Trophoblast cell (in vitro differentiated cells and primary cell): ENCODE data around the gene SACS.

Experiments used
- DNase-seq, 2 donors: peaks; one replicate each; pipeline ENCODE4 v3.0.0-alpha.2; 2016
- H2AFZ ChIP-seq: 2 replicates; pipeline ENCODE4 v1.6.1; 2013; ENCODE audit warnings: low read length, moderate library complexity, mild to moderate bottlenecking; ENCODE audit not compliant: insufficient read depth, poor library complexity
- H2AK5ac ChIP-seq: 2 replicates; pipeline ENCODE4 v1.6.1; 2013; ENCODE audit warnings: mild to moderate bottlenecking, low read length
- H2BK120ac ChIP-seq: 2 replicates; pipeline ENCODE4 v1.6.1; 2013; ENCODE audit warnings: low read length, mild to moderate bottlenecking, moderate library complexity; ENCODE audit not compliant: insufficient read depth, poor library complexity
- H2BK12ac ChIP-seq: 2 replicates; pipeline ENCODE4 v1.6.1; 2013; ENCODE audit warnings: mild to moderate bottlenecking, low read length, moderate library complexity
- H2BK5ac ChIP-seq: 2 replicates; pipeline ENCODE4 v1.6.1; 2013; ENCODE audit warnings: low read length, low read depth, moderate library complexity, mild to moderate bottlenecking; ENCODE audit not compliant: poor library complexity
- H3K14ac ChIP-seq: 2 replicates; pipeline ENCODE4 v1.6.1; 2013; ENCODE audit warnings: mild to moderate bottlenecking, low read length
- H3K18ac ChIP-seq: 2 replicates; pipeline ENCODE4 v1.6.1; 2013; ENCODE audit warnings: mild to moderate bottlenecking, low read length
- H3K23ac ChIP-seq: 2 replicates; pipeline ENCODE4 v1.6.1; 2013; ENCODE audit warnings: low read length
- H3K27ac ChIP-seq: 2 replicates; pipeline ENCODE4 v1.5.1; 2013; ENCODE audit warnings: low read depth, mild to moderate bottlenecking, inconsistent platforms, low read length, moderate library complexity
- H3K27me3 ChIP-seq: 2 replicates; pipeline ENCODE4 v1.6.1; 2013; ENCODE audit warnings: inconsistent platforms, mild to moderate bottlenecking, low read length, moderate library complexity; ENCODE audit not compliant: insufficient read depth
- H3K36me3 ChIP-seq, 2 experiments: 1 replicate in 1 of 2; 2 replicates in 1 of 2; pipeline ENCODE4 v1.6.1; 2013; ENCODE audit warnings: low read length in 2 of 2, mild to moderate bottlenecking in 2 of 2, moderate library complexity in 1 of 2; ENCODE audit not compliant: insufficient read depth in 2 of 2, control insufficient read depth in 1 of 2
- H3K4ac ChIP-seq: 2 replicates; pipeline ENCODE4 v1.6.1; 2013; ENCODE audit warnings: low read depth, mild to moderate bottlenecking, low read length, moderate library complexity
- H3K4me1 ChIP-seq, 2 experiments: 1 replicate in 1 of 2; 2 replicates in 1 of 2; pipeline ENCODE4 v1.6.1; 2013; ENCODE audit warnings: low read length in 2 of 2, mild to moderate bottlenecking in 2 of 2, moderate library complexity in 1 of 2; ENCODE audit not compliant: insufficient read depth in 2 of 2, control insufficient read depth in 1 of 2
- H3K4me2 ChIP-seq: 2 replicates; pipeline ENCODE4 v1.6.1; 2013; ENCODE audit warnings: inconsistent platforms, mild to moderate bottlenecking, low read length, moderate library complexity
- H3K4me3 ChIP-seq: 2 replicates; pipeline ENCODE4 v1.5.1; 2013; ENCODE audit warnings: mild to moderate bottlenecking, low read depth, low read length, inconsistent platforms
- H3K79me1 ChIP-seq: one replicate; pipeline ENCODE4 v1.6.1; 2013; ENCODE audit warnings: low read length
- H3K79me2 ChIP-seq: 2 replicates; pipeline ENCODE4 v1.6.1; 2013; ENCODE audit warnings: low read length, mild to moderate bottlenecking; ENCODE audit not compliant: control insufficient read depth, insufficient read depth, poor library complexity
- H3K9ac ChIP-seq: 2 replicates; pipeline ENCODE4 v1.6.1; 2013; ENCODE audit warnings: mild to moderate bottlenecking, low read length
- H3K9me3 ChIP-seq: 2 replicates; pipeline ENCODE4 v1.6.1; 2013; ENCODE audit warnings: low read depth, mild to moderate bottlenecking, control low read depth, inconsistent platforms, low read length; ENCODE audit not compliant: insufficient read depth
- H4K12ac ChIP-seq: 2 replicates; pipeline ENCODE4 v1.6.1; 2013; ENCODE audit warnings: low read depth, mild to moderate bottlenecking, low read length, moderate library complexity
- H4K8ac ChIP-seq: 2 replicates; pipeline ENCODE4 v1.6.1; 2013; ENCODE audit warnings: low read depth, mild to moderate bottlenecking, low read length, moderate library complexity
- H4K91ac ChIP-seq: one replicate; pipeline ENCODE4 v1.6.1; 2013; ENCODE audit warnings: low read depth, mild to moderate bottlenecking, low read length, moderate library complexity
- WGBS: extraction: QIAGEN DNeasy Blood & Tissue Kit; methylation state at CpG from one replicate; pipeline ENCODE4 v1.1.7; 2013; ENCODE audit warnings: missing lambda C conversion rate; ENCODE audit not compliant: insufficient read length, insufficient coverage; ENCODE audit errors: extremely low coverage; 5-methylcytosine and 5-hydroxymethylcytosine counted together

SACS gene

DNA sequence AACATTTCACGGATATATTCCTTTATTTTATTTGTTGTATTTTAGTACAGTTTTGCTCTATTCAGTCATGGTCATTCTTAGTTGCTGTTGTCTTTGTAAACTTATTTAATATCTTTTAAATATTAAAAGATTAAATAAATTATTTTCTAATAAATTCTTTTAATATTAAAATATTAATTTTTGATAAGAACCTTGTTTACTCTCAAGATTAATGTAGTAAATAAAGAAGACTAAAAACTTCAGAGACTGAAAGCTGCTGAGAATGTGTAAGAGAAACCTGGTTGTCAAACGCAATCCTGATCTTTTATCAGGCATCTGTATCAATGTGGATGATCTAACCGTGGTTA, 34.4 kb upstream of the SACS start:
- H3K79me2 ChIP-seq = no peaks in the 10 kb centered on the region
- H3K4me3 ChIP-seq = no peak overlapping the region
- peaks cover 10 to 20% of the 10 kb centered on the region in 2 experiments for H3K4me1 ChIP-seq
- no peaks in the 10 kb centered on the region for H3K27me3 ChIP-seq
- no peak overlapping the region for H4K8ac ChIP-seq
- no peak overlapping the region for H3K4ac ChIP-seq
- no peak overlapping the region for H3K18ac ChIP-seq
- no peak overlapping the region for H3K9ac ChIP-seq
- H2BK5ac ChIP-seq = no peak overlapping the region
- peak overlapping the region; percentile 72 for H3K27ac ChIP-seq
- no CpG with 5 or more reads among the region's 3 CpGs for WGBS
- DNase-seq = no peak
- no peak overlapping the region for H3K4me2 ChIP-seq
- no peak overlapping the region for H2AFZ ChIP-seq
- no peaks in the 10 kb centered on the region for H3K36me3 ChIP-seq
- H3K79me1 ChIP-seq = peaks cover 14% of the 10 kb centered on the region
- H2AK5ac ChIP-seq = no peak overlapping the region
- H2BK120ac ChIP-seq = peak overlapping the region; percentile 1
- no peak overlapping the region for H3K14ac ChIP-seq
- no peak overlapping the region for H4K91ac ChIP-seq
- no peak overlapping the region for H2BK12ac ChIP-seq
- H4K12ac ChIP-seq = no peak overlapping the region
- H3K23ac ChIP-seq = no peak overlapping the region
- no peaks in the 10 kb centered on the region for H3K9me3 ChIP-seq

DNA sequence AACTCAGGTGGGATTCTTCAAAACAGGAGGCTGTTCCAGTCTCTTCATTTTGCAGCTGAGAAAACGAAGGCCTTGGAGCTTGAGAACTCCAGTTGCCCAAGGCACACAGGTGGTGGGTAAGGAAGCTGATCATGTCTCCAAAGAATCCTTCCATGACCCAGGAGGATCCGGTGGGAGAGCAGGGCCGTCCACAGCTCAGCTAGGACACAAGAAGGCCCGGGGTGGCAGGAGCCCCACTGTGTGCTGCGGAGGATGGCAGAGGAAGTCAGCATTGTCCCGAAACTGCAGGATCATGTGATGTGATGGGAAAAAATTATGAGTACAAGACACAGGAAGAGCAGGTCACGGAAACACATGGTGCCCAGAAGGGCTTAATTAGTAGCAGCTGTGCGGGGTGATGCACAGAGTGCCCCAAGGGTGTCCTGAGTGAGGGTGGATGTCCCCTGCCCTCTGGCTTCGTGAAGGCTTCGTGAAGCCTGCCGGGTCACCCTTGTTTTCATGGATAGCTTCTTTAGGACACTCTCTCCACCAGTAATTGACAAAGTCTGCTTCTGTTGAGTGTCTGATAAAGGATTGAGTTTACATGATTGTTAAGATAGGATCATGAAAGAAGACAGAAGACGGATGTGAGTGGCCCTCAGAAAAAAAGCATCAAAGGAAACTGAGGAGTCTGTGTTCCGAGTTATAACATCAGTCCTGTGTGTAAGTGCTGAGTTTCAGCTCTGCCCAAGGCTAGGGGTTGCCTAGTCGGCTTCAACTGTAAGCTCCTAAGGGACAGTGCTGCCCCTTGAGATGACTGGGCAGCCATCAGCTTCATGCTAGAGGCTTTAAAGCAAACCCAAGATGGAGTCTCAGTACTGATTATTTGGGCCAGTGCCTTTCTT, 33.8 kb upstream of the SACS start:
- H3K18ac ChIP-seq = peak overlapping the region; percentile 53
- H2AK5ac ChIP-seq = peak overlapping the region; percentile 4
- peak overlapping the region; percentile 23 for H2BK5ac ChIP-seq
- no peaks in the 10 kb centered on the region for H3K79me2 ChIP-seq
- peak overlapping the region; percentile 20 for H4K8ac ChIP-seq
- H3K23ac ChIP-seq = no peak overlapping the region
- peak overlapping the region; percentile 73 for H3K14ac ChIP-seq
- no peak overlapping the region for H3K4me3 ChIP-seq
- H3K4me2 ChIP-seq = no peak overlapping the region
- no peaks in the 10 kb centered on the region for H3K36me3 ChIP-seq
- DNase-seq = no peak
- peak overlapping the region; percentile 92 for H4K91ac ChIP-seq
- WGBS = no CpG with 5 or more reads among the region's 14 CpGs
- H4K12ac ChIP-seq = no peak overlapping the region
- peaks cover 10 to 20% of the 10 kb centered on the region in 2 experiments for H3K4me1 ChIP-seq
- peak overlapping the region; percentile 3 for H3K4ac ChIP-seq
- H2AFZ ChIP-seq = peak overlapping the region; percentile 32
- no peaks in the 10 kb centered on the region for H3K9me3 ChIP-seq
- no peak overlapping the region for H3K9ac ChIP-seq
- peaks cover 14% of the 10 kb centered on the region for H3K79me1 ChIP-seq
- peak overlapping the region; percentile 57 for H2BK120ac ChIP-seq
- no peaks in the 10 kb centered on the region for H3K27me3 ChIP-seq
- peak overlapping the region; percentile 72 for H3K27ac ChIP-seq
- H2BK12ac ChIP-seq = peak overlapping the region; percentile 80

DNA sequence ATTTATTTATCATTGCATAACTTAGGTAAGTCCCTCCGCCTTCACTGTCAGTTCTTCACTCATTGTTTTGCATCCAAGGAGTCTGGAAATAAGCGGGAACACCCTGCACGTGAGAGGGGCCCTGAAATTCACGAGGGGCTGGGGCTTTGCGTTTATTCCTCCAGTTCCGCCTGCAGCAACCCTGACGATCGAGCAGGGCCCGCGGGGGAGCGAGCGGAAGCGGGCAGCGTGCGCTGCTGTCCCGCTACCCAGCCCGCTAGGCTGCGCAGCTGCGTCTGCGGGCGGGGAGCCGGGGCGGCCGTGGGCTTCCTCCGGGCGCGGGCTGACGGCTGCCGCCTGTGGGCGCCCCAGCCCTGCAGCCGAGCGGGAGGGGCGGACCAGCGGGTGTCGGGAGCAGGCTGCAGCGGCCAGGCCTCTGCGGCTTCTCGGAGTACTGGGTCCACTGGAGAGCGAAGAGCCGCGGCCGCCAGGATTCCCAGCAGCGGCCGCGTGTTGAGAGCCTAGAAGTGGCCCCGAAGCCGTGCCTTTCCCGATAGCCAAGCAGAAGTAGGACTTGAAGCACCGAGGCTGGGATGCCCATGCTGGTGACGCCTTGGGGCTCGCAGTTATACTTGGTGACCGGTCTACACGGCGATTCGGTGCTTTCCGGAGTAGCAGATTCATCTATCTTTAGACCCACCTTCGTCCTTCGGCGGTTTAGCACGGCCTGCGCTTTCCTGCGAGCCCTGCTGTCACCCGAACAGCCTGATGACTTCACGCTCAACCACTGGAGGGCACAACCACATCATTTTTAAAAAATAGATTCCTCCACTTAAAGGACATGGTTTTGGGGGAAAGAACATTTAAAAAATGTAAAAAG, 32.9 kb upstream of the SACS start:
- Histone ChIP-seq H3K23ac (no peak overlapping the region), H4K8ac (peak overlapping the region; percentile 90), H3K27me3 (no peaks in the 10 kb centered on the region), H4K91ac (peak overlapping the region; percentile 95), H2AFZ (peak overlapping the region; percentile 47), H2BK5ac (peak overlapping the region; percentile 94), H3K9me3 (no peaks in the 10 kb centered on the region), H2AK5ac (no peak overlapping the region), H3K4me2 (peak overlapping the region; percentile 66), H3K14ac (peak overlapping the region; percentile 97), H3K18ac (peak overlapping the region; percentile 96), H3K4ac (peak overlapping the region; percentile 76), H2BK12ac (peak overlapping the region; percentile 96), H4K12ac (peak overlapping the region; percentile 85), H3K9ac (peak overlapping the region; percentile 6), H3K4me3 (peak overlapping the region; percentile 21), H3K27ac (peak overlapping the region; percentile 50), H3K36me3 (no peaks in the 10 kb centered on the region), H3K79me2 (no peaks in the 10 kb centered on the region), H2BK120ac (peak overlapping the region; percentile 72), H3K79me1 (peaks cover 16% of the 10 kb centered on the region), H3K4me1 (peaks cover 10 to 20% of the 10 kb centered on the region in 2 experiments)
- DNase-seq = peak; percentile 52 to 64
- WGBS = no CpG with 5 or more reads among the region's 64 CpGs

DNA sequence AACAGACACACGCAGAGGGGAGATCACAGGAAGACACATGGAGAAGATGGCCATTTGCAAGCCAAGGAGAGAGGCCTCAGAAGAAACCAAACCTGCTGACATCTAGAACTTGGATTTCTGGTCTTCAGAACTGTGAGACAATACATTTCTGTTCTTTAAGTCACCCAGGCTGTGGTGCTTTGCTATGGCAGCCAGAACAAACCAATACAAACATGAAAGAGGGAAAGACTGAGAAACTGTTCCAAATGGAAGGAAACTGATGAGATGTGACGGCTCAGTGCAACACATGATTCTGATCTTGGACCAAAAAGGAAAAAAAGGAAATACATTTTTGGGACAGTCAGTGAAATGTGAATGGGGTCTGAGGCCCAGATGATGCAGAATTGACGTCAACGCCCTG, 30.2 kb upstream of the SACS start:
- Histone ChIP-seq H4K91ac (peak overlapping the region; percentile 81), H3K9ac (no peak overlapping the region), H3K4me2 (no peak overlapping the region), H3K79me2 (no peaks in the 10 kb centered on the region), H3K14ac (peak overlapping the region; percentile 45), H3K27ac (peak overlapping the region; percentile 24), H3K4me3 (no peak overlapping the region), H3K4ac (peak overlapping the region; percentile 37), H3K9me3 (no peaks in the 10 kb centered on the region), H2AK5ac (peak overlapping the region; percentile 87), H3K27me3 (no peaks in the 10 kb centered on the region), H2AFZ (no peak overlapping the region), H2BK120ac (peak overlapping the region; percentile 24), H3K18ac (no peak overlapping the region), H2BK5ac (no peak overlapping the region), H4K12ac (no peak overlapping the region), H3K79me1 (peaks cover 14% of the 10 kb centered on the region), H2BK12ac (peak overlapping the region; percentile 66), H3K4me1 (peaks cover 10 to 13% of the 10 kb centered on the region in 2 experiments), H4K8ac (no peak overlapping the region), H3K23ac (no peak overlapping the region), H3K36me3 (no peaks in the 10 kb centered on the region)
- DNase-seq = peak in 1 of 2 donors; percentile 35
- WGBS = no CpG with 5 or more reads among the region's 4 CpGs
